Limb (tissue), 2 donors: ENCODE measurements around the gene SLC39A10.
"Not testable (repeated sequence)": the region's sequence is repeated elsewhere in the genome, so short reads cannot be mapped to it uniquely, and the experiment has no call there.

Experiments
- DNase-seq, 2 donors: peaks; one replicate each; pipeline ENCODE4 v3.0.0-alpha.2; 2016; ENCODE audit errors: extremely low spot score in 2 of 2

Gene SLC39A10

GRCh38 chr2:195674491-195675221 lies 17.6 kb downstream of the SLC39A10 start:
- no peak for DNase-seq

- DNase-seq = no peak
These were observed 18.9 kb downstream of the SLC39A10 start for GRCh38 chr2:195675783-195676427.

- no peak for DNase-seq
These were observed 20.3 kb downstream of the SLC39A10 start for GRCh38 chr2:195677290-195677689.

- no peak for DNase-seq
These were observed 20.9 kb downstream of the SLC39A10 start for GRCh38 chr2:195677884-195678283.

GRCh38 chr2:195682077-195682476 lies 25.1 kb downstream of the SLC39A10 start:
- no peak for DNase-seq

- no peak for DNase-seq
These were observed 26.1 kb downstream of the SLC39A10 start for GRCh38 chr2:195683174-195683573.

GRCh38 chr2:195686564-195686963 lies 29.5 kb downstream of the SLC39A10 start:
- no peak for DNase-seq

- no peak for DNase-seq
These were observed 30.5 kb downstream of the SLC39A10 start for GRCh38 chr2:195687320-195688086.

- DNase-seq = not testable (repeated sequence)
These were observed 35.5 kb downstream of the SLC39A10 start for GRCh38 chr2:195692531-195692930.

- no peak for DNase-seq
These were observed 37.5 kb downstream of the SLC39A10 start for GRCh38 chr2:195694553-195694952.

GRCh38 chr2:195695002-195695631 lies 38.1 kb downstream of the SLC39A10 start:
- DNase-seq = no peak

- DNase-seq = no peak
These were observed 39.0 kb downstream of the SLC39A10 start for GRCh38 chr2:195696012-195696411.

- DNase-seq = no peak
These were observed 40.7 kb downstream of the SLC39A10 start for GRCh38 chr2:195697681-195698220.

GRCh38 chr2:195700480-195700879 lies 43.5 kb downstream of the SLC39A10 start:
- no peak for DNase-seq

- DNase-seq = no peak
These were observed 49.3 kb downstream of the SLC39A10 start for GRCh38 chr2:195706161-195706900.

GRCh38 chr2:195709901-195710806 lies 53.1 kb downstream of the SLC39A10 start:
- no peak for DNase-seq

- no peak for DNase-seq
These were observed 54.5 kb downstream of the SLC39A10 start for GRCh38 chr2:195711478-195711877.

GRCh38 chr2:195716466-195716865 lies 59.4 kb downstream of the SLC39A10 start:
- DNase-seq = no peak

- no peak for DNase-seq
These were observed 64.0 kb downstream of the SLC39A10 start for GRCh38 chr2:195721042-195721441.

GRCh38 chr2:195722075-195722474 lies 65.0 kb downstream of the SLC39A10 start:
- DNase-seq = no peak
